Right lobe of liver (tissue), 6 donors: ENCODE measurements around the gene ID2. TPM values are rescaled to one million over a fixed set of nuclear protein-coding genes. Genes with fewer than 3 reads are reported as not detected.
"Not testable (repeated sequence)": the region's sequence is repeated elsewhere in the genome, so short reads cannot be mapped to it uniquely, and the experiment has no call there.

ENCODE experiments used
- ATAC-seq, 4 donors: fragments of 200-7000 bp; cut with Tn5 transposase; one replicate each; pipeline ENCODE4 v1.9.1; 2020; ENCODE audit warnings: mild to moderate bottlenecking in 4 of 4, moderate library complexity in 4 of 4
- DNase-seq, 3 donors: peaks; one replicate each; pipeline ENCODE4 v3.0.0-alpha.2; 2020
- H3K27ac ChIP-seq, 3 donors: fragments of 200-600 bp; one replicate each; pipeline ENCODE4 v1.8.0; 2022
- H3K27me3 ChIP-seq, 2 donors: fragments of 200-600 bp; one replicate each; pipeline ENCODE4 v1.8.0; 2022
- H3K36me3 ChIP-seq, 4 donors: fragments of 200-600 bp; sonication (generic) in 1 of 4; one replicate each; pipeline versions ENCODE4 v1.5.1 to v1.8.0; 2017 to 2022; ENCODE audit warnings: control low read depth in 1 of 4
- H3K4me1 ChIP-seq, 4 donors: fragments of 200-600 bp; sonication (generic) in 1 of 4; one replicate each; pipeline versions ENCODE4 v1.5.1 to v1.8.0; 2017 to 2022; ENCODE audit warnings: control low read depth in 1 of 4
- H3K4me3 ChIP-seq, 3 donors: fragments of 200-600 bp; one replicate each; pipeline ENCODE4 v1.8.0; 2022
- H3K9me3 ChIP-seq, 4 donors: fragments of 200-600 bp; sonication (generic) in 1 of 4; one replicate each; pipeline versions ENCODE4 v1.5.1 to v1.8.0; 2017 to 2022; ENCODE audit warnings: control low read depth in 1 of 4
- CTCF ChIP-seq, 4 donors: fragments of 200-600 bp in 3 of 4; fragments of 450-650 bp in 1 of 4; IDR thresholded peaks; one replicate each; pipeline versions ENCODE4 v1.5.1 to v1.8.0; 2016 to 2022; ENCODE audit warnings: antibody characterized with exemption in 4 of 4, mild to moderate bottlenecking in 2 of 4
- POLR2A ChIP-seq: fragments of 450-650 bp; IDR thresholded peaks from one replicate; pipeline ENCODE4 v1.6.1; 2017; ENCODE audit warnings: antibody characterized with exemption, mild to moderate bottlenecking
- WGBS: methylation state at CpG from one replicate; pipeline ENCODE4 v1.1.6; 2018; ENCODE audit warnings: low coverage, low lambda C conversion rate; ENCODE audit not compliant: insufficient coverage; ENCODE audit errors: missing lambda C conversion rate; 5-methylcytosine and 5-hydroxymethylcytosine counted together
- intact Hi-C, 2 donors: fragments of 100-400 bp; cut with DNase I; formaldehyde crosslinking; loops; one replicate each; pipeline versions ENCODE4 v1.11.2 to v1.14.1; 2022
- total RNA-seq, 6 experiments: library from RNA; depleted of rRNA in 2 of 6; stranded (reverse); fragments of >200 nt in 2 of 6; fragmentation: NEBNext Ultra II Directional in 3 of 6; extraction: Animal tissue kit (Norgen Biotek cat#: 25700) in 3 of 6; gene quantifications; one replicate each; pipeline versions ENCODE4 v1.1.0 to v1.2.4, GENCODE V29; 2016 to 2023
- donor health status: DM: no; HTN: yes; CAD: no.
- donor health status: DM: no; HTN: no; CAD: no.
- donor health status: DM: no; HTN: no; CAD: no.
- donor health status: DM: no; HTN: yes; CAD: no.
- donor health status: DM: no; HTN: yes; CAD: no.

The ID2 gene
- total RNA-seq, 6 experiments from 2014 or later: 103 to 520 (median 191) TPM

- Histone ChIP-seq H3K9me3 (no peaks in the 10 kb centered on the region), H3K27ac (no peak overlapping the region), H3K36me3 (peaks cover 0 to 51% (median 21%) of the 10 kb centered on the region in 4 donors), H3K27me3 (no peaks in the 10 kb centered on the region), H3K4me3 (no peak overlapping the region), H3K4me1 (no peaks in the 10 kb centered on the region)
- no peak for TF ChIP-seq POLR2A
- no peak for TF ChIP-seq CTCF (IDR thresholded peaks at IDR 0.05)
- 92% methylated on average over 7 of the region's 7 CpGs for WGBS
- ATAC-seq: no peak
- intact Hi-C loops: no loop called here
- no peak for DNase-seq
These were observed 46.6 kb downstream of the ID2 start for GRCh38 chr2:8728305-8729015.

- H3K4me1 ChIP-seq, ATAC-seq, H3K27me3 ChIP-seq, H3K27ac ChIP-seq, H3K4me3 ChIP-seq, intact Hi-C loops, DNase-seq, H3K9me3 ChIP-seq: not testable (repeated sequence)
- H3K36me3 ChIP-seq: peaks cover 0 to 56% (median 24%) of the 10 kb centered on the region in 4 donors
- WGBS: 88% methylated on average over 5 of the region's 5 CpGs
These were observed 47.2 kb downstream of the ID2 start for GRCh38 chr2:8729101-8729500.

GRCh38 chr2:8729939-8730338 lies 48.1 kb downstream of the ID2 start:
- intact Hi-C loops: no loop called here
- DNase-seq: no peak
- no peak for TF ChIP-seq CTCF (IDR thresholded peaks at IDR 0.05)
- TF ChIP-seq POLR2A: no peak

GRCh38 chr2:8732601-8733000 lies 50.7 kb downstream of the ID2 start:
- Histone ChIP-seq H3K27me3 (no peaks in the 10 kb centered on the region), H3K4me3 (no peak overlapping the region), H3K9me3 (no peaks in the 10 kb centered on the region), H3K36me3 (peaks cover 0 to 76% (median 29%) of the 10 kb centered on the region in 4 donors), H3K4me1 (no peaks in the 10 kb centered on the region), H3K27ac (no peak overlapping the region)
- TF ChIP-seq CTCF (IDR thresholded peaks at IDR 0.05) (no peak), POLR2A (no peak)
- intact Hi-C loops: no loop called here
- DNase-seq (no peak), ATAC-seq (no peak)
- WGBS: 98% methylated on average over 10 of the region's 10 CpGs

More at GRCh38 chr2:8729939-8730338, 48.1 kb downstream of the ID2 start:
- no peaks in the 10 kb centered on the region for H3K4me1 ChIP-seq
- H3K4me3 ChIP-seq: no peak overlapping the region
- peaks cover 0 to 63% (median 29%) of the 10 kb centered on the region in 4 donors for H3K36me3 ChIP-seq
- 91% methylated on average over 6 of the region's 9 CpGs for WGBS
- H3K27ac ChIP-seq: no peak overlapping the region
- H3K27me3 ChIP-seq: no peaks in the 10 kb centered on the region
- no peak for ATAC-seq
- H3K9me3 ChIP-seq: no peaks in the 10 kb centered on the region

Other genes starting within 250 kb of the ID2 start
- gene KIDINS220, start 155.6 kb downstream of the ID2 start, total RNA-seq: 10 to 100 TPM; 17.0 to 24.8 (median 21.5) TPM